Panc1 (cell line): ENCODE results near the gene RFXANK. TPM values are rescaled to one million over a fixed set of nuclear protein-coding genes. Genes with fewer than 3 reads are reported as not detected.

Source experiments
- ATAC-seq: fragments of 200-7000 bp; cut with Tn5 transposase; 2 replicates; pipeline ENCODE4 v1.9.1; 2020; ENCODE audit warnings: mild to moderate bottlenecking, moderate library complexity
- BruUV-seq: library from RNA; stranded (reverse); fragments of 400-500 nt; replicated peaks from 2 replicates; lab custom pipeline; 2021; lab: Mats Ljungman, UMichigan
- CTCF ChIA-PET: fragments of 300-600 bp; sonication (Branson Sonifier 250); formaldehyde crosslinking; loops from one replicate; lab custom pipeline; 2022; ENCODE audit warnings: antibody characterized with exemption; lab: Charles Lee
- POLR2A ChIA-PET: fragments of 300-600 bp; sonication (Branson Sonifier 250); formaldehyde crosslinking; loops from one replicate; lab custom pipeline; 2022; ENCODE audit warnings: antibody characterized with exemption; lab: Charles Lee
- DNase-seq: peaks from one replicate; pipeline ENCODE4 v3.0.0-alpha.2; 2010; ENCODE audit warnings: low read depth, low spot score
- H3K27ac ChIP-seq: 2 replicates; pipeline ENCODE4 v1.5.1; 2011; ENCODE audit warnings: mild to moderate bottlenecking, low read length, inconsistent platforms
- H3K27me3 ChIP-seq: fragments of 200-500 bp; sonication (Bioruptor generic); 2 replicates; pipeline ENCODE4 v1.6.0; 2014; ENCODE audit warnings: low read length, inconsistent platforms; ENCODE audit not compliant: control insufficient read depth, insufficient read depth
- H3K36me3 ChIP-seq: fragments of 200-500 bp; sonication (Bioruptor generic); 2 replicates; pipeline ENCODE4 v1.5.1; 2014; ENCODE audit warnings: inconsistent platforms, mild to moderate bottlenecking, low read length, moderate library complexity; ENCODE audit not compliant: control insufficient read depth, insufficient read depth
- H3K4me1 ChIP-seq: 2 replicates; pipeline ENCODE4 v1.5.1; 2011; ENCODE audit warnings: inconsistent platforms, mild to moderate bottlenecking, low read length, moderate library complexity; ENCODE audit not compliant: control insufficient read depth, insufficient read depth
- H3K4me3 ChIP-seq, 2 experiments: 2 replicates each; pipeline ENCODE4 v1.5.1; 2011 to 2012; ENCODE audit warnings: low read depth in 2 of 2, low read length in 2 of 2, mild to moderate bottlenecking in 2 of 2, inconsistent platforms in 1 of 2, moderate library complexity in 1 of 2
- H3K9me3 ChIP-seq: fragments of 200-500 bp; sonication (Bioruptor generic); 2 replicates; pipeline ENCODE4 v1.5.1; 2014; ENCODE audit warnings: low read depth, mild to moderate bottlenecking, inconsistent platforms, low read length, moderate library complexity; ENCODE audit not compliant: control insufficient read depth, insufficient read depth
- CTCF ChIP-seq: fragments of 450-650 bp; IDR thresholded peaks from 2 replicates; pipeline ENCODE4 v1.5.1; 2017; ENCODE audit warnings: mild to moderate bottlenecking
- POLR2AphosphoS5 ChIP-seq: IDR thresholded peaks from 2 replicates; pipeline ENCODE4 v1.6.1; 2012; ENCODE audit warnings: mild to moderate bottlenecking, low read depth, low read length, moderate library complexity
- SIN3A ChIP-seq: IDR thresholded peaks from 2 replicates; pipeline ENCODE4 v1.6.1; 2012; ENCODE audit warnings: low read depth, mild to moderate bottlenecking, low read length, moderate library complexity, borderline replicate concordance; ENCODE audit not compliant: insufficient read depth
- TCF7L2 ChIP-seq: IDR thresholded peaks from 2 replicates; pipeline ENCODE4 v1.6.1; 2011; ENCODE audit warnings: mild to moderate bottlenecking, low read depth, low read length, inconsistent platforms
- in situ Hi-C: cut with HindIII; loops from 2 replicates; pipeline ENCODE4 v1.10.0; 2016; ENCODE audit warnings: low sequenced_read_pairs, low pct_unique_long_range_greater_than_20kb
- intact Hi-C: fragments of 100-400 bp; cut with micrococcal nuclease; formaldehyde crosslinking; loops from one replicate; pipeline ENCODE4 v1.10.0; 2022; ENCODE audit not compliant: unreplicated experiment
- total RNA-seq: library from RNA; stranded (reverse); gene quantifications from one replicate; pipeline ENCODE4 v1.2.1, GENCODE V29; 2021; ENCODE audit not compliant: unreplicated experiment
- TF ChIP-seq, protein P1 (sequence below), 2 experiments: IDR thresholded peaks; 2 replicates each; pipeline ENCODE4 v1.6.1; 2011 to 2012; ENCODE audit warnings: low read depth in 2 of 2, control low read depth in 1 of 2, low read length in 1 of 2, mild to moderate bottlenecking in 1 of 2, moderate library complexity in 1 of 2; ENCODE audit not compliant: insufficient read depth in 1 of 2

RFXANK gene
- total RNA-seq, 1 experiment from 2014 or later, result 92.3 TPM

GRCh38 chr19:19227217-19227616 lies 35.2 kb downstream of the RFXANK start:
- Histone ChIP-seq H3K36me3 (no peaks in the 10 kb centered on the region), H3K27ac (no peak overlapping the region), H3K4me3 (no peak overlapping the region), H3K4me1 (peaks cover 4% of the 10 kb centered on the region; the same call in 1 of the 2 replicates), H3K9me3 (no peaks in the 10 kb centered on the region), H3K27me3 (no peaks in the 10 kb centered on the region)
- BruUV-seq, result no TSS peak
- ChIA-PET CTCF (no interaction called here), POLR2A (no interaction called here)
- intact Hi-C loops, result no loop called here
- DNase-seq (no peak), ATAC-seq (no peak)
- in situ Hi-C loops, result no loop called here
- TF ChIP-seq POLR2AphosphoS5 (no peak), CTCF (no peak), TCF7L2 (no peak), SIN3A (no peak)
- TF ChIP-seq, protein P1, sequence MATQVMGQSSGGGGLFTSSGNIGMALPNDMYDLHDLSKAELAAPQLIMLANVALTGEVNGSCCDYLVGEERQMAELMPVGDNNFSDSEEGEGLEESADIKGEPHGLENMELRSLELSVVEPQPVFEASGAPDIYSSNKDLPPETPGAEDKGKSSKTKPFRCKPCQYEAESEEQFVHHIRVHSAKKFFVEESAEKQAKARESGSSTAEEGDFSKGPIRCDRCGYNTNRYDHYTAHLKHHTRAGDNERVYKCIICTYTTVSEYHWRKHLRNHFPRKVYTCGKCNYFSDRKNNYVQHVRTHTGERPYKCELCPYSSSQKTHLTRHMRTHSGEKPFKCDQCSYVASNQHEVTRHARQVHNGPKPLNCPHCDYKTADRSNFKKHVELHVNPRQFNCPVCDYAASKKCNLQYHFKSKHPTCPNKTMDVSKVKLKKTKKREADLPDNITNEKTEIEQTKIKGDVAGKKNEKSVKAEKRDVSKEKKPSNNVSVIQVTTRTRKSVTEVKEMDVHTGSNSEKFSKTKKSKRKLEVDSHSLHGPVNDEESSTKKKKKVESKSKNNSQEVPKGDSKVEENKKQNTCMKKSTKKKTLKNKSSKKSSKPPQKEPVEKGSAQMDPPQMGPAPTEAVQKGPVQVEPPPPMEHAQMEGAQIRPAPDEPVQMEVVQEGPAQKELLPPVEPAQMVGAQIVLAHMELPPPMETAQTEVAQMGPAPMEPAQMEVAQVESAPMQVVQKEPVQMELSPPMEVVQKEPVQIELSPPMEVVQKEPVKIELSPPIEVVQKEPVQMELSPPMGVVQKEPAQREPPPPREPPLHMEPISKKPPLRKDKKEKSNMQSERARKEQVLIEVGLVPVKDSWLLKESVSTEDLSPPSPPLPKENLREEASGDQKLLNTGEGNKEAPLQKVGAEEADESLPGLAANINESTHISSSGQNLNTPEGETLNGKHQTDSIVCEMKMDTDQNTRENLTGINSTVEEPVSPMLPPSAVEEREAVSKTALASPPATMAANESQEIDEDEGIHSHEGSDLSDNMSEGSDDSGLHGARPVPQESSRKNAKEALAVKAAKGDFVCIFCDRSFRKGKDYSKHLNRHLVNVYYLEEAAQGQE (IDR thresholded peaks at IDR 0.05; ENCODE audit: insufficient read depth in 1 of 2, low read depth in 2 of 2, low read length in 1 of 2), result no peak

GRCh38 chr19:19229701-19230100 lies 37.6 kb downstream of the RFXANK start:
- Histone ChIP-seq H3K4me1 (peaks cover 4% of the 10 kb centered on the region; the same call in 1 of the 2 replicates), H3K9me3 (peaks cover 4% of the 10 kb centered on the region; the same call in 1 of the 2 replicates), H3K4me3 (no peak overlapping the region), H3K27ac (no peak overlapping the region), H3K36me3 (no peaks in the 10 kb centered on the region), H3K27me3 (no peaks in the 10 kb centered on the region)
- intact Hi-C loops (no loop called here), in situ Hi-C loops (no loop called here)
- DNase-seq, result no peak
- no peak for ATAC-seq
- POLR2A ChIA-PET, result no interaction called here
- no TSS peak for BruUV-seq
- CTCF ChIA-PET, result no interaction called here
- TF ChIP-seq POLR2AphosphoS5 (no peak), TCF7L2 (no peak), SIN3A (no peak), CTCF (no peak)
- TF ChIP-seq, protein P1 (IDR thresholded peaks at IDR 0.05; ENCODE audit: insufficient read depth in 1 of 2, low read depth in 2 of 2, low read length in 1 of 2), result no peak
